SK-N-MC (cell line): ENCODE results near the gene BMI1.
A peak's percentile ranks its signal among the peaks of the same experiment; 100 is the strongest.

Experiments
- DNase-seq: peaks from one replicate; pipeline ENCODE4 v3.0.0-alpha.2; 2011; ENCODE audit warnings: low read depth, low spot score
- H3K27ac ChIP-seq: fragments of 200-600 bp; sonication (generic); 2 replicates; pipeline ENCODE4 v1.5.1; 2016; ENCODE audit warnings: mixed run types
- H3K36me3 ChIP-seq: fragments of 200-600 bp; sonication (generic); 2 replicates; pipeline ENCODE4 v1.6.1; 2017; ENCODE audit warnings: antibody characterized with exemption, low read length, mixed read lengths; ENCODE audit not compliant: insufficient read depth
- H3K4me3 ChIP-seq: fragments of 200-600 bp; sonication (generic); 2 replicates; pipeline ENCODE4 v1.5.1; 2016
- H3K9ac ChIP-seq: fragments of 200-600 bp; sonication (generic); 2 replicates; pipeline ENCODE4 v1.8.0; 2017; ENCODE audit warnings: mixed run types, mixed read lengths; ENCODE audit not compliant: insufficient read length
- H3K9me3 ChIP-seq: fragments of 200-600 bp; sonication (generic); 2 replicates; pipeline ENCODE4 v1.6.1; 2017; ENCODE audit warnings: low read depth, mild to moderate bottlenecking, antibody characterized with exemption, low read length, moderate library complexity, mixed read lengths
- EZH2 ChIP-seq: fragments of 200-600 bp; sonication (generic); IDR thresholded peaks from one replicate; pipeline ENCODE4 v1.6.1; 2017; ENCODE audit warnings: antibody characterized with exemption
- FOXP2 ChIP-seq: optimal IDR thresholded peaks from 2 replicates; pipeline ENCODE3; 2011; ENCODE audit warnings: mild to moderate bottlenecking, moderate library complexity; ENCODE audit not compliant: insufficient read depth; ENCODE audit errors: extremely low read length, control extremely low read depth
- POLR2AphosphoS5 ChIP-seq: IDR thresholded peaks from 2 replicates; pipeline ENCODE4 v1.6.1; 2012; ENCODE audit warnings: mild to moderate bottlenecking, low read depth, low read length, borderline replicate concordance

BMI1 gene

DNA sequence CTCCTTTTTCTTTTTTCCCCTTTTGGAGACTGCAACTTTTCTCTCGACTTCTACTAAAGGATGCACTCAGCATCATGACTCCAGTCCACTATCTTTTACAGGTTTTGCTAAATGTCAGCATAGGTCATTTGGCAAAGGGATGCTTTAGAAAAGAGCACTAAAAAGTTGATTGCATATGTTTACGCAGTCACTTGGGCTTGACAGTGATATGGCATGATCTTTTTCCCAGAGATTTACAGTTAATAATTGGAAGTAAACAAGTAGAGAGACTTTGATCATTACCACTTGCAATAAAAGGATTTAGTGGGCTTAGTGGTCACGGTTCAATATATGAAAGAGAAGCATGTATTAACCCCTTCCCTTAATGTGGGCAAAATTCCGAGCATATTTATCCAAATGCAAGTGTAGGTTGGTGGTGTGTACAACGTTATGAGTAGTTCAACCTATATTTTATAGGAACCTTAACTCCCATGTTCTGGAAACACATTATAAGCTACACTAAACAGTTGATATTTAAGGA is 1.8 kb downstream of the BMI1 start:
- H3K9me3 ChIP-seq = no peaks in the 10 kb centered on the region
- peak overlapping the region; percentile 77 for H3K9ac ChIP-seq
- peak overlapping the region; percentile 82 for H3K4me3 ChIP-seq
- no peak overlapping the region for H3K27ac ChIP-seq
- H3K36me3 ChIP-seq = 0 out of 2 replicates have a peak, but pooled peaks cover 5% of the 10 kb centered on the region
- TF ChIP-seq POLR2AphosphoS5 (no peak), EZH2 (no peak), FOXP2 (no peak)
- no peak for DNase-seq

DNA sequence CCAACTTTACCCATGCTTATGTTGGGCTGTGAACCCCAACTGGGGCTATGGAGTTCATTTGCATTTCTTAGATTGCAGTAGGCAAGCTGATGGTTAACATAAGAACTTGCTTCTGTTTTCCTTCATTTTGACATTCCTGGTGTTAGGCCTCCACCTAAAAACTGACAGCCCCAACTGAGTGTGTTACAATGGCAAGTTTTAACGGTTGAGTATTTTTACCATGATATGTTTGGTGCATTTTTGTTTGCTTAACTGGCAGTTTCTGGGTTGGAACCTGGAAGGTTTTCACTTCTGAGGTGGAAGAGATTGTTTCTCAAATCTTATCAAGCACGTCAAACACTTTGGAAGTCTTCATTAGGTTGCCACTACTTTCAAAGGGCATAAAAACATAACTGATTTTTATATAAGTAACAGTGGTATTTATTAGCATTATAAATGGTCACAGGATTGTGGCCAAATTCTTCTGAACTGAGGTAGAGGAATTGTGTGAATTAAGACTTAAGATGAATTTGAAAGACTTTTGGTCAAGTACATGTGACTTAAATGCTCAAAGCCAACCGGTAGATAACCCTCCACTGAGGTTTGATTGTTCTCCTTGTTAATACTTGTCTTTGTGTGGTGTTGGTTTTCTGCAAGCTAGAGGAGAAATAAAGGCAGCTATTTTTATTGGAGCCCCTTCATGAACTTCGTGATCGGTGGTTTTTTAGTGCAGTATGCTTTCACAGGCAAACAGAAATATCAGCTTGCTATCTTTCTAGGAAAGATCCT is 2.8 kb downstream of the BMI1 start:
- H3K4me3 ChIP-seq = peak overlapping the region; percentile 82
- TF ChIP-seq FOXP2 (no peak), POLR2AphosphoS5 (no peak), EZH2 (no peak)
- no peaks in the 10 kb centered on the region for H3K9me3 ChIP-seq
- H3K27ac ChIP-seq = no peak overlapping the region
- no peak for DNase-seq
- H3K9ac ChIP-seq = no peak overlapping the region
- H3K36me3 ChIP-seq = 0 out of 2 replicates have a peak, but pooled peaks cover 8% of the 10 kb centered on the region

DNA sequence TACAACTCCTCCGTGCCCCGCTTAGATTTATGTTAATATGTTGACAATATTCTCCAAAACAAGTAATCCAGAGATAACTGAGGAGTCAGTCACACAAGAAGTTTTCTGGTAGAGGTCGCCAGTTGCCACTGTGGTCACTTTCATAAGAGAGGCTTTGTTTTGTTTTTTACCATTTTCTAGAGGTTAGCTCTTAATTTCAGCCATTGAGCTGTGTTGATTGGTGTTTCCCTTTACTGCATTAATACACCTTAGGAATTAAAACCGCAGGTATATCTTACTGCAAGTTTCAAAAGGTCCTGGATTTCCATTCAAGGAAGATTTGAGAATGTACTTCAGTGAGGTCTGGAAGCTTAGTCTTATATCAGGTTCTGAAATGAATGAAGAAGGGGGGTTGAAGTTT is 3.5 kb downstream of the BMI1 start:
- H3K27ac ChIP-seq = no peak overlapping the region
- peak overlapping the region; percentile 81 for H3K4me3 ChIP-seq
- H3K9me3 ChIP-seq = no peaks in the 10 kb centered on the region
- no peak for TF ChIP-seq EZH2
- no peak for TF ChIP-seq POLR2AphosphoS5
- no peak for TF ChIP-seq FOXP2
- no peak for DNase-seq
- peaks cover 13% of the 10 kb centered on the region for H3K36me3 ChIP-seq
- H3K9ac ChIP-seq = peak overlapping the region; percentile 65

DNA sequence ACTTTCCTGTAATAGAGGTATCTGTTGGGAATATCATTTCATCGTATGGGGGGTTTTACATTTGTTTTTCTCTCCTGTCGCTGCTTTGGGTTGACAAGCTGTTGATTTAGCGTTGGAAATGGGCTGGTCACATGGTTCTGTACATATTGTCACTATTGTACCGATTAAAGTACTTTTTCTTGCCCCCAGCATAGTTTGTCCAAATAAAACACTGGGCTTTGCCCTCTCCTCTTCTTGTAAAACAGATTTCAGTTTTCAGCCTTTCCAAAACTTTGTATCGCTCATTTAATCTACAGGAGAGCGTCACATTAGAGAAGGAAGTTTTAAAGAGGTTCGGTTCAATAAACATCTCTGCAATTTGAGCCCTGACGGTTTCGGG is 4.0 kb downstream of the BMI1 start:
- H3K9ac ChIP-seq = peak overlapping the region; percentile 65
- peaks cover 18% of the 10 kb centered on the region for H3K36me3 ChIP-seq
- H3K9me3 ChIP-seq = no peaks in the 10 kb centered on the region
- H3K4me3 ChIP-seq = peak overlapping the region; percentile 81
- TF ChIP-seq EZH2 = no peak
- TF ChIP-seq FOXP2 = no peak
- TF ChIP-seq POLR2AphosphoS5 = no peak
- no peak overlapping the region for H3K27ac ChIP-seq
- no peak for DNase-seq

DNA sequence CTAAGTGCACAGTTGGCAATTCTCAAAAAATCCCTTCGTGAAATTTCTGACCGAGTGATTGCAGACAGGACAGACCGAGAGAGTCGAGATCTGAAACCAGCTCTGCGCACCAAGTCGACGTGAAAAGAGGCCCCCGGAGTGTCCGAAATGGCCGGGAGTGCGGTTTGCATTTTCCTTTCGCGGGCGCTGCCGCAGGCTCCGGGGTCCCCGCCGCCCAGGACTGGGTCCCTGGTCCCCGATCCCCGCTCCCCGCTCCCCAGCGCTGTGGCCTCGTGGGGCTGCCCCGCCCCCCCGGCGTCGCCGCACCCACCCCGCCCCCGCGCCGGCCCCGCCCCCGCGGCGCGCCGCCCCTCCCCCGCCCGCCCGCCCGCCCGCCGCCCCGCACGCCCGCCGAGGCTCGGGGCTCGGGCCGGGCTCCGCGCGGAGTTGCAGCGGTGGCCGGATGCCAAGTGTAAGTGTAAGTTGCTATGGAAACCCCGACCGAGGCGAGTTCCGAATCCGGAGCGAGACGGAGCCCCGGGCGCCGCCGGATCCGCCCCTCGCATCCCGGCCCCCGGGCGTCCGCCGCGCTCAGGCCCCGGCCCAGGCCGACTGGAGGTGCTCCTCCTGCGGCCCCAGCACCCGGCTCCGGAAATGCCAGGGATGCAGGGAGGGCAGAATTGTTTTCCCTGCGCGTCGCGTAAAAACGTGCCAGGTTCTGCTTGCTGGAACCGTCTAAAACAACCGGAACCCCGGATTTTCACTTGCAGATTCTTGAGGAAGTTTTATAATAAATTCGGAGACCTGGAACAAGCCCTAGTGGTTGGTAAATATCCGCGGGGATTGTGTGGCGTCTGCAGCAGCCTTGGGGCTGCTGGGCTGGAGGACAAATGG is 4.6 kb downstream of the BMI1 start:
- Histone ChIP-seq H3K36me3 (peaks cover 19% of the 10 kb centered on the region), H3K9ac (peak overlapping the region; percentile 65), H3K4me3 (peak overlapping the region; percentile 81), H3K9me3 (no peaks in the 10 kb centered on the region), H3K27ac (peak overlapping the region; percentile 50)
- no peak for DNase-seq
- TF ChIP-seq EZH2 (no peak), POLR2AphosphoS5 (no peak), FOXP2 (no peak)

DNA sequence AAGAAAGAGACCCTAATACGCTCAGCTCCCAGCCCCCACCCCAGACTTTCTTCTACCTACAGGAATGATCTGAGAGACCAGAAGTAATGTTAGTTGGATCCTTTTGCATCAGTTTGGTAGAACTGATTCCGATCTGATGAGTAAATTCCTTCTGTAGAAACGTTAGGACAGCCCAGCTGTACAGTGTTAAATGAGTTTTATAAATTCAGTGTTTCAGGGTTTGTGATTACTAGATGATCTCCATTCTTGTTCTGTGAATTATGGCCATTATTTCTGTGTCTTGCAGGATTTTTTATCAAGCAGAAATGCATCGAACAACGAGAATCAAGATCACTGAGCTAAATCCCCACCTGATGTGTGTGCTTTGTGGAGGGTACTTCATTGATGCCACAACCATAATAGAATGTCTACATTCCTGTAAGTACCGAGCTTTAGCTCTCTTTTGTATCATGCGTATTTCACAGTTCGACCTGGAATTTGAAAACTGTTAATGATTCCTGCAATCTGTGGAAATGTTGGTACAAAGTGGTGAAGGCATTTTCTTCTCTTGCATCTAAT is 5.3 kb downstream of the BMI1 start:
- TF ChIP-seq FOXP2 (no peak), EZH2 (no peak), POLR2AphosphoS5 (no peak)
- no peak for DNase-seq
- Histone ChIP-seq H3K27ac (peak overlapping the region; percentile 50), H3K9ac (no peak overlapping the region), H3K36me3 (peaks cover 19% of the 10 kb centered on the region), H3K4me3 (peak overlapping the region; percentile 68), H3K9me3 (no peaks in the 10 kb centered on the region)

DNA sequence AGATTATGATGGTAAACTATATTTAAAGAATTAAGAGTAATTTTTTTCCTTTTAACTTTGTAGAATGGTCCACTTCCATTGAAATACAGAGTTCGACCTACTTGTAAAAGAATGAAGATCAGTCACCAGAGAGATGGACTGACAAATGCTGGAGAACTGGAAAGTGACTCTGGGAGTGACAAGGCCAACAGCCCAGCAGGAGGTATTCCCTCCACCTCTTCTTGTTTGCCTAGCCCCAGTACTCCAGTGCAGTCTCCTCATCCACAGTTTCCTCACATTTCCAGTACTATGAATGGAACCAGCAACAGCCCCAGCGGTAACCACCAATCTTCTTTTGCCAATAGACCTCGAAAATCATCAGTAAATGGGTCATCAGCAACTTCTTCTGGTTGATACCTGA is 8.3 kb downstream of the BMI1 start:
- H3K9me3 ChIP-seq = no peaks in the 10 kb centered on the region
- H3K4me3 ChIP-seq = no peak overlapping the region
- no peak for TF ChIP-seq FOXP2
- no peak for TF ChIP-seq POLR2AphosphoS5
- no peak for TF ChIP-seq EZH2
- H3K9ac ChIP-seq = no peak overlapping the region
- DNase-seq = no peak
- peaks cover 19% of the 10 kb centered on the region for H3K36me3 ChIP-seq
- no peak overlapping the region for H3K27ac ChIP-seq
